ENCODE data around the gene SV2C.

The SV2C gene

DNA sequence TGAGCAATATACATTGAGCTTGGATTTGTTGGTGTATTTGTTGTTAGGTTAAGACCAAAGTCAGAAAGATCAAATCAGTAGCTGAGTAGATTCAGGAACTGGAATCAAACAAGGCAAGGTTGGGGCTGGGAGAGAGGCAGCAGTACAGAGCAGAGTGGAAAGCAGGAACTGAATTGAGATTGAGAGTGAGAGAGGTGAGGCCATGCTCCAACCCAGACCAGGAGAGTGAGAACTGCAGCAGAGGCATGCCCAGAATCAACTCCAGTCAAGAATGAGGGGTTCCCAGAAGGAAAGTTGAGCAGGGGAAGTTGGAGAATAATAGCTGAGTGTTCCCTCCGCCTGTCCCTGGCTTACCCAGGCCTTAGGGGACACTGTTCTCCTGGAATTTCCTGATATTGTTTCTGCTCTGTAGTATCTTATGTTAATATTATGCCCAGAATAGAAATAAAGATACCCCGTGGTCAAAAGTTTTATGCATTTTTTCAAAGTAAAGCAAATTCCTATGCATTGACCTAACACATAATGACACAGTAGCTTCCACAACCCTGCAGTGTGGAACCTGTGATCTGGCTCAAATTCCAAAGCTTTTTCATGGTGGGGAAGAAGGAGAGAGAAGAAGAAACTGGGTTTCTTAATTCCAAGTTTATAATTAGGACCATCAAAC is 82.7 kb downstream of the SV2C start:
- DNase-seq: no peak

DNA sequence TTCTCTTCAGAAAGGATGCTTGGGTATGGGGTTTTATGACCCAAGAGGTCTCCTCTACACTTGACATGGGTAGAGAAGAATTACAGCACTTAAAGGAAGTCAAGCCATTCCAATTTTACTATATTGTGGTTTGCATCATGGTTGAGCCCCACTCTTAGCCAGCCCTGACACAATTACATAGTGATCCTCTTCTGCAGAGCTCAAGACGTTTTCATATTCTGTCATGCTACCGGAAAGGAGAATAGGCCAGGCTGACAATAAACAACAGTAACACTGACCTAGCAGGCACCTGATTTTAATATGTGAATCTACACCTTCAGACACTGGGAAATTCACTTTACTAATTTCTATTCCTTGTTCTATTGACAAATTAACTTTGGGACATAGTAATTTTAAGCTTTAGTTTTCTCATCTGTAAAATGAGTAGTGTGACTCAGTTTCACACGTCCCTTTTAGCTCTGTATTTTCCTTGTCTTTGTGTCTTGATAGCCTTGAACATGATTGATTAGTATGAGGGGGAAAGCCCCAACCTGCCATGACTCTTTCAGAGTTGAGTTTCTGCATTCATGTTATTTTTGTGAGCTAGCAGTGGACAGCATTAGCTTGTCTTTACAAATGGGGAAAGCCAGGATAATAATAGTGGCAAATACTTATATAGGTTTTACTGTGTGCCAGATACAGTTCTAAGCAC is 83.8 kb downstream of the SV2C start:
- DNase-seq: no peak

- no peak for DNase-seq
These were observed 86.1 kb downstream of the SV2C start for GRCh38 chr5:76169146-76169905.

- DNase-seq: no peak
These were observed 90.9 kb downstream of the SV2C start for GRCh38 chr5:76174101-76174500.

DNA sequence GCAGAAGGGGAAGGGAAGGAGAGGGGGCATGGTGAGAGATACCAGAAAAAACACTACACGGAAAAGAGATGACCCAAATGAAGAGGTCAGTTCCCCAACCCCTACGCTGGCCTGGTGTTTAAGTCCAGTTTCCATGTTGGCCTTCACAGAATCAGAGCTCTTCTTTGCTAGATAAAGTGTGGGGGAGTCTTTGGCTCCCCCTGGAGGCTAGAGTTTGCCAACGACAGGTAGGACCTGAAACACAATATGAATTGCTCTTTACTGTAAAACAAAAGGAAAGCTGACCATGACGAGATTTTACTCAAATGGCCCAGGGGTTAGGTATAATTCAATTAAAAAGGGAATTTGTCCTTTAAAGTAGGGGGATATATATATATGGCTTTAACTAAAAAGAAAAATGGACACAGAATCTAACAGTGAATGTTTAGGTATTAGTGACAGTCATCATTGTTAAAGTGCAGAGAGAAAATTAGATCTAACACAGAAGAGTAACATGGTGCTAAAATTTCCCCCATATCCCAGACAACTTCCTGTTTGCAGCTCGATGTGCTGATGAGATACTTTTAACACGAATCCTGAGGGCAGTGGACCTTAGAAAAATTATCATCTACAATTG is 92.0 kb downstream of the SV2C start:
- no peak for DNase-seq

DNA sequence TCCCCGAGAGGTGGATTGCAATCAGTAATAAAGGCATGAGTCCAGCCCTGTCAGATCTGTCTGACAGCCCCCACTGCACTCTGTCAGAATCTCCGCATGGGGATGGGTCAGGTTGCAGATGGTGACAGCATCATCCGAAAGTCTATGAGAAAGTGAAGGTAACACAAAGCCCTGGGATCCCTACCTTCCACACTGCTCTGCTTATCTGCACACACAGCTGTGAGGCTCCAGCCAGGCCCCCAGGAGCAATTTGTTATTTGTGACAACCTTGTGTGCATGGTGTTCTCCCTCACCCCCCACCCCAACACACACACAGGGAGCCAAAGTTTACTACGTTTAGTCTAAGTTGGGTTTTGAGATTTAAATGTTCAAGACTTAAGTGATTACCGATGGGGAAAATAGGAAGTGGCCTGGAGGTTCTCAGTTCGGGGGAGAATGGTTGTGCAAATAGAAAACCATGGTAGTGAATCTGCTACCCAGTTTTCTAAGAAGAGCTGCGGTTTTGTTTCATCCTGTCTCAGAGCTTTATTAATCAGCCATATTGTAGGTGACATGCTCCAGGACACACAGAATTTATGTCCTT is 92.7 kb downstream of the SV2C start:
- no peak for DNase-seq

DNA sequence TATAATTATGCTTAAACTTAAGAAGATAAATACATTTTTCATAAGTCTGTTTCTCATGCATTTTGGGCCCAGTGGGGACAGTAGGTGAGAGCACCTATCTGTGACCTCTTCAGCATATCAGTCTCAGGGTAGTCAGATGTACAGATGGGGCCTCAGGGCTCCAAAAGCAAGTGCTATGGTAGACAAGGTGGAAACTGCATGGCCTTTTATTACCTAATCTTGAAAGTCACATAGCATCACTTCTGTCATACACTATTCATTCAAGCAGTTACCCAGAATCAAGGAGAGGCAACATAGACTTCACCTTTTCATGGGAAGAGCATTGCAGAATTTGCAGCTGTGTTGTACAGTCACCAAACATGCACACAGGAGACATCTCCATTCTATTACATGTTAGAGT is 94.8 kb downstream of the SV2C start:
- DNase-seq: no peak

- DNase-seq: no peak
These were observed 95.7 kb downstream of the SV2C start for GRCh38 chr5:76178913-76179312.

DNA sequence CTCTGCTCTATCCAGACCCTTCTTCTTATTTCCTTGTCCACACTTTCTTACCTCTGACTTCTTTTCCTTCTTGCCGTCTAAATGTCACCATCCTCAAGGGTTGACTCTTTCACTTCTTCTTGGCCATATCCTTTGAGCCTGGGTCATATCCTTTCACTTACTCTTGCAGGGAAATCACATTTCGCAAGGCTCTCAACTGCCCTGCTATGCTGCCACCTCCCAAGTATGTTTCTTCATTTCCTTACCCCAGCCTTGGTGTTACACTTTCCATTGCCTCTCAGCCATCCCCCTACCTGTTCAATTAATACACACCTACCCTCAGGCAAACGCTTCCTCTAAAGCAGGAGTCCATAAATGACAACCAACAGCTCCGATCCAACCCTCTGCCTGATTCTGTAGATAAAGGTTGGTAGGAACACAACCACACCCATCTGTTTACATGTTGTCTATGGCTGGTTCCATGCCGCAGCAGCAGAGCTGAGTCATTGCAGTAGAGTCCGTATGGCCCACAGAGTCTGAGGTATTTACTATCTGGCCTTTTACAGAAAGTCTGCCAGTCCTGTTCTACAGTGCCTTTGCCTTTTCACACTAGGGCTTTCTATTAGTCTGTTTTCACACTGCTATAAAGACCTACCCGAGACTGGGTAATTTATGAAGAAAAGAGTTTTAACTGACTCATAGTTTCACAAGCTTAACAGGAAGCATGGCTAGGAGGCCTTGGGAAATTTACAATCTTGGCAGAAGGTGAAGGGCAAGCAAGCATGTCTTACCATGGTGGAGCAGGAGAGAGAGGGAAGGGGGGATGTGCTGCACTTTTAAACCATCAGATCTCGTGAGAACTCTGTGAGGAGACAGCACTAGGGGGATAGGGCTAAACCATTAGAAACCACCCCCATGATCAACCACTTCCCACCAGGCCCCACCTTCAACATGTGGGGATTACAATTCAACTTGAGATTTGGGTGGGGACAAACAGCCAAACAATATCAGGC is 97.9 kb downstream of the SV2C start:
- DNase-seq: no peak

GRCh38 chr5:76187386-76187785 is 104.2 kb downstream of the SV2C start:
- no peak for DNase-seq

GRCh38 chr5:76190356-76190755 is 107.2 kb downstream of the SV2C start:
- DNase-seq: no peak

GRCh38 chr5:76192837-76193236 is 109.7 kb downstream of the SV2C start:
- no peak for DNase-seq

DNA sequence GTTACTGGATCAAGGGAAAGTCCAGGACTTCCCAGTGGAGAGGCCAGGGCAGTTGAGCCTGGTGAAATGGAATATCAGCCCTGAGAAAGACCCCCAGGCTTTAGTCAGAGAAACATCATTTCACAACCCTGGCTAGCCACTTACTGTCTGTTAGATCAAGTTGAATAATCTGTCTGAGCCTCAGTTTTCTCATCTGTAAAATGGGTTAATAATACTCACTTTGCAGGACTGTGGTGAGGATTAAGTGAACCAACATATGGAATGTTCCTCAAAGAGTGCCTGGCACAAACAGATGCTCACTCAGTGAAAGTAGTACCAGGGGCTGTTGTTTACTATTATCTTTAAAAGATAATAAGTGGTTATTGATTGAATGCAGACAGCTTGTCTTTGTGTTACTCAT is 110.5 kb downstream of the SV2C start:
- no peak for DNase-seq

- DNase-seq: no peak
These were observed 111.2 kb downstream of the SV2C start for GRCh38 chr5:76194340-76194739.

GRCh38 chr5:76196457-76196856 is 113.3 kb downstream of the SV2C start:
- no peak for DNase-seq

DNA sequence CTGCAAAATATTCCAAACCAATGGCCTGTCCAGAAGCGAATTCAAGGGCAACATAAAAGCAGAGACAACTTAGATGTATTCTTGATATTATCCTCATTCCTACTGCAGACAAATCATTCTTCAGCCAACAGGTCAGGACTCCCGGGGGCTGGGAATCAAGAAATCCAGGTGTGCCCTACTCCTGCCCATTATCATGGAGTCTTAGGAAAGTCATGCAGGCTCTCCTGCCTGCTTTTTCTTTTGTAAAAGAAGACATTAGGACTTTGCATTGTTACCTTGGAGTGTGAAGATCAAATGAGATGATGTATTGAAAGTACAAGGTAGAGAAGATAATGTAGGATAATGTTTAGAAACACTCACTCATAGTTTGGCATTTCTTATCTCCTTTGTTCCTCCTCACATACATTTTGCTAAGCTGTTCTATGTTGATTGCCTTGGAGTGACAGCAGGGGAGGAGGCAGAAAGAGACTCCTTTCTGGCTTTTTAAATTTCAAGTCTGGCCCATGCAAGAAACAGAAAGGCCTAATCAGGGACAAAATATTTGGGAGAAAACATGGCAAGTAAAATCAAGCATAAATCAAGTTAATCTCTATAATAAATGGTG is 113.8 kb downstream of the SV2C start:
- DNase-seq: no peak

- no peak for DNase-seq
These were observed 114.5 kb downstream of the SV2C start for GRCh38 chr5:76197726-76198125.

DNA sequence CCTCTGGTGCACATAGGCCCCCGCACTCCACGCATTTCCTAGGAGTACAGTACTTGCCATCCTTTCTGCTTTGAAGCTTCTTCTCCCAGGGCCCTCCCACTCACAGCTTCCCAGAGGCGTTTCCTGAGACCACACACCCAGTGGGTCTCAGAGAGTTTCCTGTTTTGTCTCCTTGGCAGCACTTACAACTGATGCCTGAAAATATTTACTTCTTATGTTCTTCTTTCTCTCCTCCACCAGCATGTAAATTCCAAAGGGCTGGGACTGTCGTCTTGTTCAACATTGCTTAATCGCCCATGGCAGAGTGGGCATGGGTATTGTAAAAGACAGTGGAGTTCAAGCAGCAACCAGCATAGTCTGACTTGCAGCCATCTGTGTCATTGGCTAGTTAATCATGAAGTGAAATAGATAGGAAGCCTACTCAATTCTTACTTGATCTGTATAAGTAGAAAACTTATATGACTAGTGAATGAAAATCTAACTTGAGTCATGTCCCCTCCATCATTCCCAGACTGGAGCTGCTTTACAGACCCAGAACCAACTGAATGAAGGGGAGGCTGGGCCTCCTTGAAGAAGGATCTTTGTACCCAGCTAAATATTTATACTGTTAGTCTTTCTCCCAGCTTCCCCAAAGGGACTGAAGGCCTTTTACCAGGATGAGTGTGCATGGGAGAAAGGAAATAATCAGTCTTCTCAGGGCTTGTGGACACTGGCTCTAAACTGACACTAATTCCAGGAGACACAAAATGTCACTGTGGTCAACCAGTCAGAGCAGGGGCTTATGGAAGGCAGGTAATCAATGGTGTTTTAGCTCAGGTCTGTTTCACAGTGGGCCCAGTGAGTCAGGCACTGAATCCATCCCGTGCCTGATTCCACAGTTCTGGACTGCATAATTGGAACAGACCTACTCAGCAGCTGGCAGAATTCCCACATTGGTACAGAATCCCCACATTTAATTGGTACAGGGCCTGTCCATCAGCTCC is 116.4 kb downstream of the SV2C start:
- DNase-seq: no peak

- no peak for DNase-seq
These were observed 119.0 kb downstream of the SV2C start for GRCh38 chr5:76202182-76202581.

DNA sequence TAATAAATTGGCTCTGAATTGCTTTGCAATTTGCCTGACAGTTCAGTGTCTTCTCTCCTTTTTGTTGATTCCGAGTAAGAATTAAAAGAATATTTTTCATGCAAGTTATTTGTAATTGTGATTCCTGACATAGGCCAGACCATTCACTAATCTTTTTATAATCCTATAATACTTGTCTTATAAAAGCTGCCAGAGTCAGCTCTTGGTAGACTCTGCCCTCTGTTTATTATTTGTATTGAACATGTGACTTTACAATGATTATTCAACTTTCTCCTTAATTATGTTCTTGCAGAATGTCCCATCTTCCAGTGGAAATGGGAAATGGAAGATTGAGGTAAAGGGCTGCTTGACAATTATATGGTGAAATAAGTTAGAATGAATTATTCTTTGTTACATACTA is 121.0 kb downstream of the SV2C start:
- DNase-seq: no peak

All from cerebellar nuclear complex (tissue), 1 donor.